DND-41 (cell line): ENCODE data around the gene MYH1.

Experiments
- ATAC-seq: fragments of 200-7000 bp; cut with Tn5 transposase; 3 replicates; pipeline ENCODE4 v1.9.1; 2021; ENCODE audit warnings: low read depth; ENCODE audit not compliant: insufficient read depth
- DNase-seq: peaks from one replicate; pipeline ENCODE4 v3.0.0-alpha.2; 2020
- H2AFZ ChIP-seq: 2 replicates; pipeline ENCODE4 v1.6.0; 2012; ENCODE audit warnings: low read depth, low read length
- H3K27ac ChIP-seq: 2 replicates; pipeline ENCODE4 v1.5.1; 2012; ENCODE audit warnings: low read length, inconsistent platforms
- H3K27me3 ChIP-seq: fragments of 200-600 bp; sonication (generic); 2 replicates; pipeline ENCODE4 v1.6.0; 2012; ENCODE audit warnings: low read length, mild to moderate bottlenecking, inconsistent platforms; ENCODE audit not compliant: insufficient read depth, poor library complexity
- H3K36me3 ChIP-seq: 2 replicates; pipeline ENCODE4 v1.5.1; 2012; ENCODE audit warnings: low read length, inconsistent platforms; ENCODE audit not compliant: insufficient read depth
- H3K4me1 ChIP-seq: 2 replicates; pipeline ENCODE4 v1.5.1; 2012; ENCODE audit warnings: mild to moderate bottlenecking, low read length; ENCODE audit not compliant: insufficient read depth
- H3K4me2 ChIP-seq: 2 replicates; pipeline ENCODE4 v1.6.0; 2012; ENCODE audit warnings: mild to moderate bottlenecking, moderate library complexity, low read length, inconsistent platforms; ENCODE audit not compliant: insufficient read depth
- H3K4me3 ChIP-seq, 2 experiments: fragments of 200-600 bp in 1 of 2; shearing (Covaris generic) in 1 of 2; 2 replicates each; pipeline ENCODE4 v1.5.1; 2012 to 2016; ENCODE audit warnings: inconsistent platforms in 2 of 2, low read length in 2 of 2, mild to moderate bottlenecking in 2 of 2, low read depth in 1 of 2, moderate library complexity in 1 of 2
- H3K79me2 ChIP-seq: 2 replicates; pipeline ENCODE4 v1.6.0; 2012; ENCODE audit warnings: low read length, inconsistent platforms; ENCODE audit not compliant: insufficient read depth
- H3K9ac ChIP-seq: 2 replicates; pipeline ENCODE4 v1.6.0; 2012; ENCODE audit warnings: low read depth, mild to moderate bottlenecking, inconsistent platforms, low read length, moderate library complexity
- H3K9me3 ChIP-seq: 2 replicates; pipeline ENCODE4 v1.5.1; 2012; ENCODE audit warnings: low read length, moderate library complexity, mild to moderate bottlenecking, inconsistent platforms; ENCODE audit not compliant: insufficient read depth, severe bottlenecking
- H4K20me1 ChIP-seq: 2 replicates; pipeline ENCODE4 v1.6.0; 2012; ENCODE audit warnings: low read length; ENCODE audit not compliant: insufficient read depth
- EZH2 ChIP-seq: IDR thresholded peaks from 3 replicates; pipeline ENCODE4 v1.6.1; 2012; ENCODE audit warnings: borderline replicate concordance, low read depth, mild to moderate bottlenecking, moderate library complexity, low read length, inconsistent platforms; ENCODE audit not compliant: severe bottlenecking
- TF ChIP-seq, protein P1 (sequence below): IDR thresholded peaks from 2 replicates; pipeline ENCODE4 v1.5.1; 2012; ENCODE audit warnings: borderline replicate concordance, low read length, moderate library complexity, mild to moderate bottlenecking; ENCODE audit not compliant: poor library complexity, severe bottlenecking; ENCODE audit errors: extremely low read depth

The MYH1 gene

DNA sequence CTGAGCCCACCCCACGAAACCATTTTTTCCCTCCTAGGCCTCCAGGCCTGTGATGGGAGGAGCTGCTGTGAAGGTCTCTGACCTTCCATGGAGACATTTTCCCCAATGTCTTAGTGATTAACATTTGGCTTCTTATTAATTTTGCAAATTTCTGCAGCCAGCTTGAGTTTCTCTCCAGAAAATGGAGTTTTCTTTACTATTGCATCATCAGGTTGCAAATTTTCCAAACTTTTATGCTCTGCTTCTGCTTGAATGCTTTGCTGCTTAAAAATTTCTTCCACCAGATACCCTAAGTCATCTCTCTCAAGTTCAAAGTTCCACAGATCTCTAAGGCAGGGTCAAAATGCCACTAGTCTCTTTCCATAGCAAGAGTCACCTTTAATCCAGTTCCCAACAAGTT lies 36.1 kb downstream of the MYH1 start:
- H3K4me3 ChIP-seq, result no peak overlapping the region
- H3K79me2 ChIP-seq, result no peaks in the 10 kb centered on the region
- peaks cover 7% of the 10 kb centered on the region for H3K9me3 ChIP-seq
- DNase-seq (no peak), ATAC-seq (no peak)
- no peaks in the 10 kb centered on the region for H4K20me1 ChIP-seq
- H3K27me3 ChIP-seq, result peaks cover 2% of the 10 kb centered on the region
- no peak overlapping the region for H3K9ac ChIP-seq
- H3K27ac ChIP-seq, result no peak overlapping the region
- H2AFZ ChIP-seq, result no peak overlapping the region
- H3K4me2 ChIP-seq, result no peak overlapping the region
- TF ChIP-seq, protein P1, sequence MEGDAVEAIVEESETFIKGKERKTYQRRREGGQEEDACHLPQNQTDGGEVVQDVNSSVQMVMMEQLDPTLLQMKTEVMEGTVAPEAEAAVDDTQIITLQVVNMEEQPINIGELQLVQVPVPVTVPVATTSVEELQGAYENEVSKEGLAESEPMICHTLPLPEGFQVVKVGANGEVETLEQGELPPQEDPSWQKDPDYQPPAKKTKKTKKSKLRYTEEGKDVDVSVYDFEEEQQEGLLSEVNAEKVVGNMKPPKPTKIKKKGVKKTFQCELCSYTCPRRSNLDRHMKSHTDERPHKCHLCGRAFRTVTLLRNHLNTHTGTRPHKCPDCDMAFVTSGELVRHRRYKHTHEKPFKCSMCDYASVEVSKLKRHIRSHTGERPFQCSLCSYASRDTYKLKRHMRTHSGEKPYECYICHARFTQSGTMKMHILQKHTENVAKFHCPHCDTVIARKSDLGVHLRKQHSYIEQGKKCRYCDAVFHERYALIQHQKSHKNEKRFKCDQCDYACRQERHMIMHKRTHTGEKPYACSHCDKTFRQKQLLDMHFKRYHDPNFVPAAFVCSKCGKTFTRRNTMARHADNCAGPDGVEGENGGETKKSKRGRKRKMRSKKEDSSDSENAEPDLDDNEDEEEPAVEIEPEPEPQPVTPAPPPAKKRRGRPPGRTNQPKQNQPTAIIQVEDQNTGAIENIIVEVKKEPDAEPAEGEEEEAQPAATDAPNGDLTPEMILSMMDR, result no peak
- no peak for TF ChIP-seq EZH2
- no peaks in the 10 kb centered on the region for H3K4me1 ChIP-seq
- no peaks in the 10 kb centered on the region for H3K36me3 ChIP-seq

- H3K4me3 ChIP-seq, result no peak overlapping the region
Observed at GRCh38 chr17:10477701-10478100, 40.6 kb downstream of the MYH1 start.

DNA sequence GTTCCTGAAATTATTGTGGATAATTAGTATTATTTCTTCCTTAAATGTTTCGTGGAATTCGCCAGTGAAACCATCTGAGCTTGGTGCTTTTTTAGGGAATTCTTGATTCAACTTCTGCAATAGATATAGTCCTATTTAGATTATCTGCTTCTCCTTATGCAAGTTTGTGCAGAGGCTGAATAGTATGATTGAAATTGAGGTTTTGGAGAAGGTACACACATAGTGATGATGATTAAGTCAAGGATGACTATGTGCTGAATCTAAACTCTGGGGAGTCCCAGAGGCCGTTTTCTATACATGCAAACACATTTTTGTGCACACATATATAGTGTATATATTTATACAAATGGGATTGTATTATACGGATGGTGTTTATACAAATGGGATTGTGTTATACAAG lies 43.8 kb downstream of the MYH1 start:
- Histone ChIP-seq H3K4me1 (no peaks in the 10 kb centered on the region), H4K20me1 (no peaks in the 10 kb centered on the region), H2AFZ (no peak overlapping the region), H3K27me3 (peaks cover 12% of the 10 kb centered on the region), H3K4me3 (no peak overlapping the region), H3K36me3 (no peaks in the 10 kb centered on the region), H3K79me2 (no peaks in the 10 kb centered on the region), H3K9ac (no peak overlapping the region), H3K4me2 (no peak overlapping the region), H3K27ac (no peak overlapping the region), H3K9me3 (no peaks in the 10 kb centered on the region)
- TF ChIP-seq, protein P1, result no peak
- TF ChIP-seq EZH2, result no peak
- no peak for ATAC-seq
- no peak for DNase-seq

More at GRCh38 chr17:10477701-10478100, 40.6 kb downstream of the MYH1 start:
- no peak for TF ChIP-seq EZH2
- TF ChIP-seq, protein P1, result no peak
- H3K79me2 ChIP-seq, result no peaks in the 10 kb centered on the region
- no peaks in the 10 kb centered on the region for H3K36me3 ChIP-seq
- no peaks in the 10 kb centered on the region for H3K4me1 ChIP-seq
- ATAC-seq (no peak), DNase-seq (no peak)
- H3K27me3 ChIP-seq, result peaks cover 6% of the 10 kb centered on the region
- H3K27ac ChIP-seq, result no peak overlapping the region
- no peak overlapping the region for H3K9ac ChIP-seq
- no peak overlapping the region for H3K4me2 ChIP-seq
- H4K20me1 ChIP-seq, result no peaks in the 10 kb centered on the region
- no peak overlapping the region for H2AFZ ChIP-seq
- peaks cover 7% of the 10 kb centered on the region for H3K9me3 ChIP-seq

DNA sequence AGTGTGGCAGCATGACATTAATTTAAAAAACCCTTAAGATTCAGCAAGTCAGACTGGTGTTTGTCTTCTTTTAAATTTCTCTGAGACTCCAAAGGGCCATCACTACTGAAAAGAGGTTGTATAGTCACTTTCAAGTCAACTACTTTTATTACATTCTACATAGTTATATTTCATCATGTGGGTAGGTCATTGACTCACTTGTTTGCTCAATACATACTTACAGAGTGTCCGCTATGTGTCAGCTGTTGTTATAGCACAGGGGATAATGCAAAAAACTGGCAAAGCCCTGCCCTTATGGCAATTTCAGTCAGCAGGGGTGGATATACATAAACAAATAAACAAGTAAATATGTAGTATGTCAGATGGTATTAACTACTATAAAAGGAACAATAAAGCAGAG lies 46.5 kb downstream of the MYH1 start:
- no peak for DNase-seq
- no peak for ATAC-seq
- H3K4me1 ChIP-seq, result no peaks in the 10 kb centered on the region

More for the DNA sequence above, 46.5 kb downstream of the MYH1 start:
- H3K79me2 ChIP-seq, result no peaks in the 10 kb centered on the region
- no peak overlapping the region for H3K4me2 ChIP-seq
- no peak overlapping the region for H3K4me3 ChIP-seq
- H2AFZ ChIP-seq, result no peak overlapping the region
- no peak overlapping the region for H3K9ac ChIP-seq
- no peak overlapping the region for H3K27ac ChIP-seq
- H3K9me3 ChIP-seq, result no peaks in the 10 kb centered on the region
- H4K20me1 ChIP-seq, result no peaks in the 10 kb centered on the region
- peaks cover 14% of the 10 kb centered on the region for H3K27me3 ChIP-seq
- TF ChIP-seq EZH2, result no peak
- TF ChIP-seq, protein P1, result no peak
- H3K36me3 ChIP-seq, result no peaks in the 10 kb centered on the region
